ENCODE data around the gene NXPE3.

Gene NXPE3

DNA sequence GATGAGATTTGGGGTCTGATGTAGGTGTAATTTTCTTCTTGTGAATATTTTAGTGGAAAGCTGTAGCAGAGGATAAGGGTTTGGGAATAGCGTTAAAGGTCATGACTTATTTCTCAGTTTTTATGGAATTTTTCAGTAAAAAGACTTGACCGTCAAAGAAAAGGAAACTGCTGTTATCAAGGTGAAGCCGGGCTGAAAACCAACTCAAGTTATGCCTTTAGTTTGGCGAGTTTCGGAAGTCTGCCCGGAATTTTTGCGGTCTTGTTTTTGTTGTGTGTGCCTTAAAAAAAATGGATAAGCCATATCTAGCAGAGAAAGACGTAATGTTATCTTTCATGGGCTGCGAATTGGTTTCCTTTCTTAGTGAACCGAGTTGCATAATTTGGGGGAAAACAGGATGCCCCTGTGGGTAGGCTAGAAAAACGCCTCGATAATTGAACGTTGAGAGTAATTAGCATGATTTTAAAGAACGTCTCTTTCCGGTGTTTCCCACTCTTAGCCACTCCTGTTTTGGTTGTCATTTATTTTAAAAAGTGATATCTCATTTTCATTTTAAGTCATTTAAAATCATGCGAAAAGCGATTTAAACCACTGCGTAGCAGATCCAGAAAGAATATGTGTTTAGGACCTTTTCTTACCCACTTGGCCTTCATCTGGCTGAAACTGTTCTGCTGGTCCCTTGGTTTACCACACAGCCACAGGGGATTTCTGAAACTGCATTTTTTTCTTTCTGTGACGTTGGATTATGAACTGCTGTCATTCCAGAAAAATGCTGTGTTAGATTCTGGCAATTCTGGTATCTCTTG lies 71.4 kb downstream of the NXPE3 start:
- intact Hi-C loops (cut with DNase I; ENCODE audit: low total_unique reads), result loop anchor here (5.0 to 10.0 kb wide), 2 partner anchors 33 to 374 kb away; no protein-coding TSS in a partner anchor
- Histone ChIP-seq H3K4me1 (peaks cover 0 to 49% (median 32%) of the 10 kb centered on the region in 4 donors), H3K9me3 (no peaks in the 10 kb centered on the region), H3K36me3 (peaks cover 39 to 55% (median 39%) of the 10 kb centered on the region in 3 donors), H3K27me3 (no peaks in the 10 kb centered on the region), H3K27ac (peak overlapping the region; percentile 100), H3K4me3 (peak overlapping the region; percentile 95 to 99)
- TF ChIP-seq, protein P1, sequence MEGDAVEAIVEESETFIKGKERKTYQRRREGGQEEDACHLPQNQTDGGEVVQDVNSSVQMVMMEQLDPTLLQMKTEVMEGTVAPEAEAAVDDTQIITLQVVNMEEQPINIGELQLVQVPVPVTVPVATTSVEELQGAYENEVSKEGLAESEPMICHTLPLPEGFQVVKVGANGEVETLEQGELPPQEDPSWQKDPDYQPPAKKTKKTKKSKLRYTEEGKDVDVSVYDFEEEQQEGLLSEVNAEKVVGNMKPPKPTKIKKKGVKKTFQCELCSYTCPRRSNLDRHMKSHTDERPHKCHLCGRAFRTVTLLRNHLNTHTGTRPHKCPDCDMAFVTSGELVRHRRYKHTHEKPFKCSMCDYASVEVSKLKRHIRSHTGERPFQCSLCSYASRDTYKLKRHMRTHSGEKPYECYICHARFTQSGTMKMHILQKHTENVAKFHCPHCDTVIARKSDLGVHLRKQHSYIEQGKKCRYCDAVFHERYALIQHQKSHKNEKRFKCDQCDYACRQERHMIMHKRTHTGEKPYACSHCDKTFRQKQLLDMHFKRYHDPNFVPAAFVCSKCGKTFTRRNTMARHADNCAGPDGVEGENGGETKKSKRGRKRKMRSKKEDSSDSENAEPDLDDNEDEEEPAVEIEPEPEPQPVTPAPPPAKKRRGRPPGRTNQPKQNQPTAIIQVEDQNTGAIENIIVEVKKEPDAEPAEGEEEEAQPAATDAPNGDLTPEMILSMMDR (IDR thresholded peaks at IDR 0.05), result no peak
- DNase-seq, result no peak

DNA sequence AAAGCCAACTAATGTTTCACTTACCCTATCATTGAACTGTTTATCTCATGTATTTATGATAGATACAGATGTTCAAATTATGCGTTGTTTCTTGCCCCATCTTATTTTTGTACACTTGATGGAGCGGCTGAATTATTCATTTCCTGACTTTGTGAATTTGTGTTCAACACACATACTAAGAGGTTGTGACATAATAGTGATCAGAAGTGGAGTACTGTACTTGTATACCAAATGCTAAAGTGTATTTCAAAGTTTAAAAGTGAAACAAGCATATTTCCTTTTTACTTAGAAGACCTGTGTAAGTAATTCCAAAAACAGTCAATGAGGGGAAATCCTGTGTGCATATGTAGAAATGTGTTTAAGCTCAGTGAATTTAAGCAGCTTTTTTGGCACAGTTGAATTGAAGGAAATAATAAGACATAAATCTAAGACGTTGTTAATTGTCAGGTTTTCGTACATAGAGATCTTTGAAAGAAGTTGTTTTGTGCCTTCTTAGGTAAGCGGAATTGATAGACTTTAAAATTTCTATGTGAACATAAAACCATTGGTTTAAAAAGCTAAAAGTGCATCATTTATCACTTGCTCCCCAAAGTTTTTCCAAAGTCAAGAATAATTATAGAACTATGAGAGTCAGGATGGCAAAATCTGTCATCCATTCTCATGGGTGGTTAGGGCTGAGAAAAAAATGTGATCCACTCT lies 72.2 kb downstream of the NXPE3 start:
- TF ChIP-seq, protein P1 (IDR thresholded peaks at IDR 0.05), result no peak
- DNase-seq, result no peak
- Histone ChIP-seq H3K4me1 (peaks cover 0 to 57% (median 32%) of the 10 kb centered on the region in 4 donors), H3K27ac (peak overlapping the region; percentile 100), H3K36me3 (peaks cover 46 to 63% (median 47%) of the 10 kb centered on the region in 3 donors), H3K4me3 (peak overlapping the region; percentile 95 to 99), H3K27me3 (no peaks in the 10 kb centered on the region), H3K9me3 (no peaks in the 10 kb centered on the region)
- intact Hi-C loops (cut with DNase I; ENCODE audit: low total_unique reads), result loop anchor here (5.0 to 10.0 kb wide), 2 partner anchors 34 to 374 kb away; no protein-coding TSS in a partner anchor

DNA sequence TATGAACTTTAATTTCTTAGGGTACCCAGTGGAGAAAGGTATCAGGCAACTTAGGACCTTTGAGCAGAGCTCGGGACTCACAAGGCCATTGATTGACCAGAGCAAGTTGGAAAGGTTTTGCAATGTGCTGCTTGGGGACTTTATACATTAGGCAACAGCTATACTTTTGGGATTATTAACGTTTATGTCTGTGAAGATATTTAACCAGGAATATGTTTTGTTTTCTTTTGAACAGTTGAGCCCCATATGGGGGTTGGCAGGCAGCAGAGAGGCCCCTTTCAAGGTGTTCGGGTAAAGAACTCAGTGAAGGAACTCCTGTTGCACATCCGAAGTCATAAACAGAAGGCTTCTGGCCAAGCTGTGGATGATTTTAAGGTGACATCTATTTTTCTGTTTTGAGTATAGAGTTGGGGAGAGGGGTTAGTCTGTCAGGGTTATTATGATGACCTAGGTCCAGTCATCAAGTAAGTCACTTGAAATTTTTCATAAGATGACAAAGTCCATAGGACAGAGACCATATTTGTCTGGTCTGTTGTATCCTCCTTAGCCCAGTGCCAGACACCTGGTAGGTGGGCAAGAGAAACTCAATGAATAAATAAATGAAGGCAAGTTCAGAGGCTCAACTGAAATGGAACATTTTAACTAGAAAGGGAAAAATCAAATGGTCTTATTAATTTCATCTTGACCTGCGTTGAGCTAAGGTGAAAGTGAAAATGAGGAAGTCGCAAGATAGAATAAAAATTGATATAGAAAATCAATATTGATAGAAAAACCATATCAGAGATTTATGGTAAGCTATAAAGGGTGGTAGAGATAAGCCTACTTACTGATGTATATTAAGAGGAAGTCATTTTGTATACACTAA lies 73.1 kb downstream of the NXPE3 start:
- intact Hi-C loops (cut with DNase I; ENCODE audit: low total_unique reads), result loop anchor here (5.0 to 10.0 kb wide), 2 partner anchors 35 to 373 kb away; no protein-coding TSS in a partner anchor
- Histone ChIP-seq H3K9me3 (no peaks in the 10 kb centered on the region), H3K4me3 (peak overlapping the region; percentile 95 to 99), H3K4me1 (peaks cover 0 to 66% (median 34%) of the 10 kb centered on the region in 4 donors), H3K36me3 (peaks cover 55 to 71% (median 55%) of the 10 kb centered on the region in 3 donors), H3K27ac (peak overlapping the region; percentile 100), H3K27me3 (no peaks in the 10 kb centered on the region)
- DNase-seq, result no peak
- TF ChIP-seq, protein P1 (IDR thresholded peaks at IDR 0.05), result no peak

DNA sequence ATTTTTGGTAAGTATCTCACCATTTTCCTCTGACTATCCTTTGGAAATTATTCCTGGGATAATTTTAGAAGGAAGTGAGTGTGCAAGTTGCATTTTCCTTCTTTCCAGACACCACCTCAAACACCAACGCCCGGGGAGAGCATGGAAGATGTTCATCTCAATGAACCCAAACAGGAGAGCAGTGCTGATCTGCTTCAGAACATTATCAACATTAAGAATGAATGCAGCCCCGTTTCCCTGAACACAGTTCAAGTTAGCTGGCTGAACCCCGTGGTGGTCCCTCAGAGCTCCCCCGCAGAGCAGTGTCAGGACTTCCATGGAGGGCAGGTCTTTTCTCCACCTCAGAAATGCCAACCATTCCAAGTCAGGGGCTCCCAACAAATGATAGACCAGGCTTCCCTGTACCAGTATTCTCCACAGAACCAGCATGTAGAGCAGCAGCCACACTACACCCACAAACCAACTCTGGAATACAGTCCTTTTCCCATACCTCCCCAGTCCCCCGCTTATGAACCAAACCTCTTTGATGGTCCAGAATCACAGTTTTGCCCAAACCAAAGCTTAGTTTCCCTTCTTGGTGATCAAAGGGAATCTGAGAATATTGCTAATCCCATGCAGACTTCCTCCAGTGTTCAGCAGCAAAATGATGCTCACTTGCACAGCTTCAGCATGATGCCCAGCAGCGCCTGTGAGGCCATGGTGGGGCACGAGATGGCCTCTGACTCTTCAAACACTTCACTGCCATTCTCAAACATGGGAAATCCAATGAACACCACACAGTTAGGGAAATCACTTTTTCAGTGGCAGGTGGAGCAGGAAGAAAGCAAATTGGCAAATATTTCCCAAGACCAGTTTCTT lies 74.2 kb downstream of the NXPE3 start:
- peaks cover 66 to 83% (median 67%) of the 10 kb centered on the region in 3 donors for H3K36me3 ChIP-seq
- H3K4me1 ChIP-seq, result peaks cover 0 to 71% (median 30%) of the 10 kb centered on the region in 4 donors
- TF ChIP-seq, protein P1 (IDR thresholded peaks at IDR 0.05), result no peak
- no peaks in the 10 kb centered on the region for H3K27me3 ChIP-seq
- no peaks in the 10 kb centered on the region for H3K9me3 ChIP-seq
- peak overlapping the region; percentile 95 to 99 for H3K4me3 ChIP-seq
- intact Hi-C loops (cut with DNase I; ENCODE audit: low total_unique reads), result loop anchor here (5.0 to 10.0 kb wide), 2 partner anchors 36 to 372 kb away; no protein-coding TSS in a partner anchor
- DNase-seq, result no peak
- H3K27ac ChIP-seq, result peak overlapping the region; percentile 100
